GM23338 (cell line): ENCODE data around the gene PARVG. TPM values are rescaled to one million over a fixed set of nuclear protein-coding genes. Genes with fewer than 3 reads are reported as not detected.

Experiments used
- ATAC-seq: fragments of 200-7000 bp; cut with Tn5 transposase; 3 replicates; pipeline ENCODE4 v1.9.1; 2020
- DNase-seq: peaks from one replicate; pipeline ENCODE4 v3.0.0-alpha.2; 2015; ENCODE audit warnings: low spot score
- H2AFZ ChIP-seq: fragments of 200-600 bp; sonication (generic); 2 replicates; pipeline ENCODE4 v1.8.0; 2016; ENCODE audit warnings: antibody characterized with exemption, mild to moderate bottlenecking, moderate library complexity
- H3F3A ChIP-seq: fragments of 200-600 bp; sonication (generic); replicated peaks from 2 replicates; pipeline ENCODE4 v1.8.0; 2017; ENCODE audit warnings: antibody characterized with exemption, mixed run types, low read depth
- H3K27ac ChIP-seq: fragments of 200-600 bp; sonication (generic); 2 replicates; pipeline ENCODE4 v1.6.1; 2016; ENCODE audit warnings: low read depth
- H3K27me3 ChIP-seq: fragments of 200-600 bp; sonication (generic); 2 replicates; pipeline ENCODE4 v1.8.0; 2016; ENCODE audit warnings: mild to moderate bottlenecking, mixed run types, moderate library complexity; ENCODE audit not compliant: insufficient read depth
- H3K36me3 ChIP-seq: fragments of 200-600 bp; sonication (generic); 2 replicates; pipeline ENCODE4 v1.8.0; 2016; ENCODE audit warnings: mild to moderate bottlenecking; ENCODE audit not compliant: insufficient read depth
- H3K4me1 ChIP-seq: fragments of 200-600 bp; sonication (generic); 2 replicates; pipeline ENCODE4 v1.8.0; 2016; ENCODE audit warnings: mild to moderate bottlenecking, moderate library complexity; ENCODE audit not compliant: insufficient read depth
- H3K4me2 ChIP-seq: fragments of 200-600 bp; sonication (generic); 2 replicates; pipeline ENCODE4 v1.7.1; 2017; ENCODE audit warnings: mixed run types
- H3K4me3 ChIP-seq: fragments of 200-600 bp; sonication (generic); 2 replicates; pipeline ENCODE4 v1.6.1; 2016; ENCODE audit warnings: mixed run types
- H3K79me2 ChIP-seq: fragments of 200-600 bp; sonication (generic); replicated peaks from 2 replicates; pipeline ENCODE4 v1.8.0; 2017; ENCODE audit warnings: mild to moderate bottlenecking; ENCODE audit not compliant: insufficient read depth
- H3K9me2 ChIP-seq: fragments of 200-600 bp; sonication (generic); 2 replicates; pipeline ENCODE4 v1.8.0; 2017; ENCODE audit not compliant: insufficient read depth
- H4K20me1 ChIP-seq: fragments of 200-600 bp; sonication (generic); replicated peaks from 2 replicates; pipeline ENCODE4 v1.8.0; 2017; ENCODE audit warnings: mild to moderate bottlenecking; ENCODE audit not compliant: insufficient read depth
- H3K27ac Mint-ChIP-seq: 2 replicates; pipeline ENCODE4 v1.8.0; 2020; ENCODE audit warnings: inconsistent platforms, mild to moderate bottlenecking, moderate library complexity, mixed read lengths
- H3K27me3 Mint-ChIP-seq: 3 replicates; pipeline ENCODE4 v1.8.0; 2022; ENCODE audit warnings: low read depth, mild to moderate bottlenecking, moderate library complexity, mixed read lengths, inconsistent platforms; ENCODE audit not compliant: insufficient read depth, poor library complexity
- H3K36me3 Mint-ChIP-seq: 3 replicates; pipeline ENCODE4 v1.8.0; 2021; ENCODE audit warnings: low read depth, mild to moderate bottlenecking, inconsistent platforms, moderate library complexity, mixed read lengths
- H3K4me1 Mint-ChIP-seq: 3 replicates; pipeline ENCODE4 v1.8.0; 2020; ENCODE audit warnings: mild to moderate bottlenecking, inconsistent platforms, mixed read lengths
- H3K4me3 Mint-ChIP-seq: 3 replicates; pipeline ENCODE4 v1.8.0; 2021; ENCODE audit warnings: moderate library complexity, mild to moderate bottlenecking, inconsistent platforms, mixed read lengths
- H3K9me3 Mint-ChIP-seq: 3 replicates; pipeline ENCODE4 v1.8.0; 2020; ENCODE audit warnings: moderate library complexity, mild to moderate bottlenecking, inconsistent platforms, mixed read lengths
- CREB1 ChIP-seq: fragments of 250-450 bp; sonication (Bioruptor Pico); IDR thresholded peaks from 2 replicates; pipeline ENCODE4 v1.5.0; 2020; ENCODE audit warnings: low read depth, mild to moderate bottlenecking, moderate library complexity
- EZH2 ChIP-seq: fragments of 200-600 bp; sonication (generic); IDR thresholded peaks from one replicate; pipeline ENCODE4 v1.8.0; 2017; ENCODE audit warnings: antibody characterized with exemption, mild to moderate bottlenecking, low read depth; ENCODE audit not compliant: unreplicated experiment
- EZH2phosphoT487 ChIP-seq: fragments of 200-600 bp; sonication (generic); IDR thresholded peaks from one replicate; pipeline ENCODE4 v1.8.1; 2018; ENCODE audit warnings: antibody characterized with exemption; ENCODE audit not compliant: unreplicated experiment
- JUNB ChIP-seq: IDR thresholded peaks from one replicate; pipeline ENCODE4 v1.6.1; 2016; ENCODE audit warnings: antibody characterized with exemption; ENCODE audit not compliant: unreplicated experiment
- NANOG ChIP-seq: IDR thresholded peaks from 2 replicates; pipeline ENCODE4 v1.6.1; 2016; ENCODE audit warnings: antibody characterized with exemption, borderline replicate concordance
- POLR2AphosphoS5 ChIP-seq: IDR thresholded peaks from 2 replicates; pipeline ENCODE4 v1.6.1; 2016; ENCODE audit warnings: antibody characterized with exemption, low read depth
- REST ChIP-seq: IDR thresholded peaks from one replicate; pipeline ENCODE4 v1.6.1; 2018; ENCODE audit warnings: antibody characterized with exemption; ENCODE audit not compliant: unreplicated experiment
- STAT1 ChIP-seq: IDR thresholded peaks from one replicate; pipeline ENCODE4 v1.6.1; 2016; ENCODE audit warnings: antibody characterized with exemption; ENCODE audit not compliant: unreplicated experiment
- ZNF114 ChIP-seq: fragments of 250-450 bp; sonication (Bioruptor Pico); IDR thresholded peaks from 2 replicates; pipeline ENCODE4 v1.5.0; 2020; ENCODE audit warnings: mild to moderate bottlenecking, moderate library complexity
- ZNF331 ChIP-seq: fragments of 250-450 bp; sonication (Bioruptor Pico); IDR thresholded peaks from 2 replicates; pipeline ENCODE4 v1.5.0; 2020; ENCODE audit warnings: low read depth, mild to moderate bottlenecking, moderate library complexity
- ZNF462 ChIP-seq: fragments of 250-450 bp; sonication (Bioruptor Pico); IDR thresholded peaks from 2 replicates; pipeline ENCODE4 v1.5.0; 2020; ENCODE audit warnings: mild to moderate bottlenecking, moderate library complexity
- polyA plus RNA-seq: library from polyadenylated mRNA; unstranded; fragments of >200 nt; fragmentation: Nextera tagmentation; extraction: Ambion mirVana; gene quantifications from 2 replicates; pipeline ENCODE4 v1.2.1, GENCODE V29; 2016
- total RNA-seq: library from RNA; depleted of rRNA; stranded (reverse); fragments of >200 nt; shearing (Covaris generic); gene quantifications from 2 replicates; pipeline ENCODE4 v1.2.3, GENCODE V29; 2014
- TF ChIP-seq, protein P1 (sequence below): IDR thresholded peaks from 2 replicates; pipeline ENCODE4 v1.6.1; 2016; ENCODE audit warnings: antibody characterized with exemption
- TF ChIP-seq, protein P2 (sequence below), 2 experiments: fragments of 200-600 bp in 1 of 2; sonication (generic) in 1 of 2; conservative IDR thresholded peaks; 2 replicates each; pipeline versions ENCODE4 v1.5.1 to v1.6.1; 2016 to 2017; ENCODE audit warnings: antibody characterized with exemption in 2 of 2, low read depth in 2 of 2, mild to moderate bottlenecking in 2 of 2, moderate library complexity in 1 of 2

Gene PARVG
- total and polyA plus RNA-seq, 2 experiments from 2014 or later: 0.14 to 0.31 TPM

DNA sequence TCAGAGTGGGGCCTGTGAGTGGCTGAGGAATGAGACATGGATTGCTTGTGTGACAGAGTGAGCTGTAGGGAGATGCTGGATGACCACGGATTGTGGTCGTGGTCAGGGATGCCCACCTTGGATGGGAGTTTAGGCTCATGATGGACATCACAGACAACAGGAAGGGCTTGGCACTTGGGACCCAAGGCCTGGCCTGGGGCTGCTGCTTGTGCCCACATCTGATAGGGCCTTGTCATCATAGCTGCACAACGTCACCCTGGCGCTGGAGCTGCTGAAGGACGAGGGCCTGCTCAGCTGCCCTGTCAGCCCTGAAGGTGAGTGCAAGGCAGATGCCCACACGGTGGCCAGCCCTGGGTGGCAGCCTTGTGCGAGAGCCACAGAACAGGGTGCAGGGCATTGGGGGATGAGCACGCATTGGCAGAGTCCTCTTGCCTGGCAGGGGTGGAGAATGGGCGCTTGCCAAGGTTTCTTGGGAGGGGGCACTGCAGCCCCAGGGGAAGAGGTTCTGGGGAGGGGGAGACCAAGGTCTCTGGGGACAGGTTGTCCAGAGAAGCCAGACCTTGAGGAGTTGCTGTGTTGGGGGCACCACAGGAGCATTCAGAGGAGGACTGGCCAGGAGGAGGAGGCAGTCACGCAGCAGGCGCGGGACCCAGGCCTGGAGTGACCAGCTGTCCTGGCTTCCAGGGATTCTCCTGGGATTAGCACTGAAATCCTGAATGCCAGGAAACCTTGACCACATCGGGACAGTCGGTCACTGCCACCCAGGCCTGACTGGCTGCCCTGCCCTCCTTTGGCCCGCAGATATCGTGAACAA, 25.0 kb downstream of the PARVG start:
- no peak overlapping the region for H2AFZ ChIP-seq
- Mint-ChIP-seq H3K27ac (no peak overlapping the region), H3K36me3 (no peaks in the 10 kb centered on the region), H3K27me3 (peaks cover 6% of the 10 kb centered on the region), H3K4me3 (no peak overlapping the region), H3K4me1 (peaks cover 2% of the 10 kb centered on the region; the same call in 1 of the 3 replicates), H3K9me3 (peaks cover 3% of the 10 kb centered on the region; the same call in 1 of the 3 replicates)
- TF ChIP-seq, protein P1, sequence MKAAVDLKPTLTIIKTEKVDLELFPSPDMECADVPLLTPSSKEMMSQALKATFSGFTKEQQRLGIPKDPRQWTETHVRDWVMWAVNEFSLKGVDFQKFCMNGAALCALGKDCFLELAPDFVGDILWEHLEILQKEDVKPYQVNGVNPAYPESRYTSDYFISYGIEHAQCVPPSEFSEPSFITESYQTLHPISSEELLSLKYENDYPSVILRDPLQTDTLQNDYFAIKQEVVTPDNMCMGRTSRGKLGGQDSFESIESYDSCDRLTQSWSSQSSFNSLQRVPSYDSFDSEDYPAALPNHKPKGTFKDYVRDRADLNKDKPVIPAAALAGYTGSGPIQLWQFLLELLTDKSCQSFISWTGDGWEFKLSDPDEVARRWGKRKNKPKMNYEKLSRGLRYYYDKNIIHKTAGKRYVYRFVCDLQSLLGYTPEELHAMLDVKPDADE: no peak
- no peak for TF ChIP-seq EZH2phosphoT487
- no peak for TF ChIP-seq STAT1
- TF ChIP-seq NANOG: no peak
- no peak for TF ChIP-seq ZNF462 (CRISPR knock-in tag)
- no peak for TF ChIP-seq JUNB
- TF ChIP-seq, protein P2, sequence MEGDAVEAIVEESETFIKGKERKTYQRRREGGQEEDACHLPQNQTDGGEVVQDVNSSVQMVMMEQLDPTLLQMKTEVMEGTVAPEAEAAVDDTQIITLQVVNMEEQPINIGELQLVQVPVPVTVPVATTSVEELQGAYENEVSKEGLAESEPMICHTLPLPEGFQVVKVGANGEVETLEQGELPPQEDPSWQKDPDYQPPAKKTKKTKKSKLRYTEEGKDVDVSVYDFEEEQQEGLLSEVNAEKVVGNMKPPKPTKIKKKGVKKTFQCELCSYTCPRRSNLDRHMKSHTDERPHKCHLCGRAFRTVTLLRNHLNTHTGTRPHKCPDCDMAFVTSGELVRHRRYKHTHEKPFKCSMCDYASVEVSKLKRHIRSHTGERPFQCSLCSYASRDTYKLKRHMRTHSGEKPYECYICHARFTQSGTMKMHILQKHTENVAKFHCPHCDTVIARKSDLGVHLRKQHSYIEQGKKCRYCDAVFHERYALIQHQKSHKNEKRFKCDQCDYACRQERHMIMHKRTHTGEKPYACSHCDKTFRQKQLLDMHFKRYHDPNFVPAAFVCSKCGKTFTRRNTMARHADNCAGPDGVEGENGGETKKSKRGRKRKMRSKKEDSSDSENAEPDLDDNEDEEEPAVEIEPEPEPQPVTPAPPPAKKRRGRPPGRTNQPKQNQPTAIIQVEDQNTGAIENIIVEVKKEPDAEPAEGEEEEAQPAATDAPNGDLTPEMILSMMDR (conservative IDR thresholded peaks at IDR 0.05; ENCODE audit: low read depth in 2 of 2): no peak
- no peak for TF ChIP-seq ZNF114 (CRISPR knock-in tag)
- no peak for TF ChIP-seq EZH2
- no peak for TF ChIP-seq REST
- no peak for TF ChIP-seq CREB1 (CRISPR knock-in tag)
- TF ChIP-seq ZNF331: no peak
- TF ChIP-seq POLR2AphosphoS5: no peak
- H3K4me3 ChIP-seq: no peak overlapping the region
- ATAC-seq (no peak), DNase-seq (no peak)
- no peaks in the 10 kb centered on the region for H3K27me3 ChIP-seq
- H3K79me2 ChIP-seq: no peaks in the 10 kb centered on the region
- H3K27ac ChIP-seq: no peak overlapping the region
- H3F3A ChIP-seq: no peaks in the 10 kb centered on the region
- no peaks in the 10 kb centered on the region for H3K9me2 ChIP-seq
- no peaks in the 10 kb centered on the region for H4K20me1 ChIP-seq
- H3K36me3 ChIP-seq: no peaks in the 10 kb centered on the region
- no peaks in the 10 kb centered on the region for H3K4me1 ChIP-seq
- no peak overlapping the region for H3K4me2 ChIP-seq
